ENCODE measurements around the gene TKFC. TPM values are rescaled to one million over a fixed set of nuclear protein-coding genes. Genes with fewer than 3 reads are reported as not detected.

TKFC gene
- total and polyA plus RNA-seq, 4 experiments from 2014 or later: 24.5 to 43.9 (median 36.1) TPM

DNA sequence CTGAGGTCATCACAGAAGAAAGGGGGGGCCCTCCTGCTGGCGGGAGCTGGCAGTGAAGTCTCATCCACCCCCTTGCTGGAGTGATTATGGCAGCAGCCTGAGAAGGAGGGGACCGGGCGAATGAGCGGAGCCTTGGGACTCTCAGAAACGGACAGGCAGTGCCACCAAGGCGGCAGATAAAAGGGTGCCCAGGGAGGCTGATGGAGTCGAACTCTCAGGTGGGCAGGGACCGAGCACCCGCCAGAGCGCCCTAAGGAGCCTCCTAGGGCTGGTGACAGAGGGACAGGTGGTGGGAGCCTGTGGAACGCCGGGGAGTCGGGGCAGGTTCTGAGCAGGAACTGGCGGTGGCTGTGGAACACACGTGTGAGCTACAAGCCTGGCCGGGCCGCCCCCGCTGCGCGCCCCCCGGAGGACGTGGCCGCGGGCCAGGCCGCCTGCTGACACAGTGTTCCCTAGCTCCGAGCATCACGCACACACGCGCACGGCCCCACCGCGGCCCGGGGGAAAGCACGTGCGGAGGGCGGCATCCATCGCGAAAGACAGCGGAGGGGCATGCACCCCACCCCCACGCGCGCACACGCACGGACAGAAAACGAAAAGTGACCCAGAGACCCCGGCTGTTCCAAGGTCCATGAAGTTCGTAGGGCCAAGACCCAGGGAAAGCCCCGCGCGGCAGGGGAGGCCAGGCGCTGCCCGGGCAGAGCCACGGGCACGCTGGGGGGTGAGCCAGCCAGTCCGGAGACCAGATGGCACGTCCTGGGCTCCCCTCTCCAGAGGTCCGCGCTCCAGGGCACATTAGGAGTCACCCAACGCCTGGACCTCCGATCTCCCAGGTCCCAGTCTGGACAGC is 38.9 kb upstream of the TKFC start:
- Histone ChIP-seq H3K4me1 (ENCODE audit: insufficient read depth, low read length) (peaks cover 16% of the 10 kb centered on the region), H3K36me3 (ENCODE audit: insufficient read depth, low read length) (no peaks in the 10 kb centered on the region), H3K27ac (ENCODE audit: low read depth, low read length) (no peak overlapping the region), H3K4me3 (ENCODE audit: low read length in 2 of 2) (peak overlapping the region in 1 of 2 donors; percentile 45), H3K27me3 (ENCODE audit: insufficient read depth, low read length) (peaks cover 4% of the 10 kb centered on the region), H3K9me3 (ENCODE audit: control insufficient read depth in 1 of 2, low read length in 2 of 2) (no peaks in the 10 kb centered on the region)
- Mint-ChIP-seq H3K9me3 (peaks cover 0 to 2% (median 0%) of the 10 kb centered on the region in 8 donors), H3K36me3 (peaks cover 14 to 17% of the 10 kb centered on the region in 2 donors), H3K27me3 (peaks cover 11 to 12% of the 10 kb centered on the region in 2 donors), H3K4me3 (peak overlapping the region; percentile 67 to 84 (median 78)), H3K27ac (no peak overlapping the region), H3K4me1 (peaks cover 17 to 38% (median 26%) of the 10 kb centered on the region in 4 donors)
- CTCF ChIA-PET (ENCODE audit: partially characterized antibody): interaction anchor here (2.0 kb wide), 1 partner anchor 463 kb away, joined by 5 read pairs; no protein-coding TSS in a partner anchor
- POLR2A ChIA-PET (ENCODE audit: partially characterized antibody): no interaction called here
- intact Hi-C loops (cut with micrococcal nuclease): no loop called here
- DNase-seq: peak in 2 of 5 donors; percentile 8 to 14

- no peak within 1 kb of the TSS for H3K27ac ChIP-seq (ENCODE audit: low read depth, low read length)
Measured at GRCh38 chr11:61294717-61295595, 38.1 kb upstream of the TKFC start, which contains the start of gene VWCE. TSS of gene VWCE (minus strand) at chr11:61295316. CDS start at chr11:61295037, 279 bp downstream.

DNA sequence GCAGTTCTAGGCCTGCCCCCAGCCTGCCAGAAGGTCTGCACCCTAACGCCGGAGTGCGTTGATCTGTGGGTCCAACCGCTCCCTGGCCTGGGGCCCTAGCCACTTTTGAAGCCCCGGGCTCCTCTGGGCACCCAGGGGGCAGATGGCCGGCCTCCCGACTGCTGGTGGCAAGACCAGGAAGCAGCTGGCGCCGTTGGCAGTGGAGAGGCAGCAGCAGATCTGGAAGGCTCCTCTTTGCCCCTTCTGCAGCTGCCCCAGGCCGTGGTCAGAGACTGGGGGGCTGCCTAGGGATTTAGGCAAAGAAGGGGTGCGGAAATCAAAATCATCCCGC is 37.5 kb upstream of the TKFC start:
- no peak overlapping the region for H3K27ac ChIP-seq (ENCODE audit: low read depth, low read length)
- DNase-seq: no peak
- ChIA-PET POLR2A (ENCODE audit: partially characterized antibody) (no interaction called here), CTCF (ENCODE audit: partially characterized antibody) (no interaction called here)
- Mint-ChIP-seq H3K27ac (no peak overlapping the region), H3K36me3 (peaks cover 24 to 29% of the 10 kb centered on the region in 2 donors), H3K9me3 (no peaks in the 10 kb centered on the region), H3K4me1 (peaks cover 22 to 44% (median 30%) of the 10 kb centered on the region in 4 donors), H3K27me3 (peaks cover 11 to 12% of the 10 kb centered on the region in 2 donors), H3K4me3 (peak overlapping the region in 5 of 8 donors; percentile 54 to 83 (median 62))
- H3K4me1 ChIP-seq (ENCODE audit: insufficient read depth, low read length): peaks cover 16% of the 10 kb centered on the region
- H3K4me3 ChIP-seq (ENCODE audit: low read length in 2 of 2): peak overlapping the region in 1 of 2 donors; percentile 45
- H3K9me3 ChIP-seq (ENCODE audit: control insufficient read depth in 1 of 2, low read length in 2 of 2): no peaks in the 10 kb centered on the region
- peaks cover 10% of the 10 kb centered on the region for H3K36me3 ChIP-seq (ENCODE audit: insufficient read depth, low read length)
- H3K27me3 ChIP-seq (ENCODE audit: insufficient read depth, low read length): peaks cover 4% of the 10 kb centered on the region
- intact Hi-C loops (cut with micrococcal nuclease): no loop called here

More at GRCh38 chr11:61294717-61295595, 38.1 kb upstream of the TKFC start, which contains the start of gene VWCE:
- Histone ChIP-seq H3K4me3 (ENCODE audit: low read length in 2 of 2) (peak within 1 kb of the TSS in 1 of 2 donors; percentile 45), H3K36me3 (ENCODE audit: insufficient read depth, low read length) (peaks cover 4% of the 10 kb centered on the region), H3K9me3 (ENCODE audit: control insufficient read depth in 1 of 2, low read length in 2 of 2) (no peaks in the 10 kb centered on the region), H3K4me1 (ENCODE audit: insufficient read depth, low read length) (peaks cover 16% of the 10 kb centered on the region), H3K27me3 (ENCODE audit: insufficient read depth, low read length) (peaks cover 4% of the 10 kb centered on the region)
- ChIA-PET POLR2A (ENCODE audit: partially characterized antibody) (no interaction called here), CTCF (ENCODE audit: partially characterized antibody) (interaction anchor here (2.0 kb wide), 1 partner anchor 464 kb away, joined by 5 read pairs; no protein-coding TSS in a partner anchor)
- H3K4me1 Mint-ChIP-seq: peaks cover 21 to 39% (median 28%) of the 10 kb centered on the region in 4 donors
- H3K4me3 Mint-ChIP-seq: peak within 1 kb of the TSS; percentile 67 to 84 (median 79)
- H3K27ac Mint-ChIP-seq: peak within 1 kb of the TSS in 1 of 7 donors; percentile 25
- H3K27me3 Mint-ChIP-seq: peaks cover 11 to 12% of the 10 kb centered on the region in 2 donors
- DNase-seq: peak; percentile 44 to 58 (median 52)
- H3K9me3 Mint-ChIP-seq: peaks cover 0 to 2% (median 0%) of the 10 kb centered on the region in 8 donors
- intact Hi-C loops (cut with micrococcal nuclease): no loop called here
- peaks cover 19 to 23% of the 10 kb centered on the region in 2 donors for H3K36me3 Mint-ChIP-seq

- POLR2A ChIA-PET (ENCODE audit: partially characterized antibody): interaction anchor here (1.1 kb wide), 1 partner anchor 43 kb away, joined by 3 read pairs; no protein-coding TSS in a partner anchor
Measured at GRCh38 chr11:61297341-61297740, 35.7 kb upstream of the TKFC start.

DNA sequence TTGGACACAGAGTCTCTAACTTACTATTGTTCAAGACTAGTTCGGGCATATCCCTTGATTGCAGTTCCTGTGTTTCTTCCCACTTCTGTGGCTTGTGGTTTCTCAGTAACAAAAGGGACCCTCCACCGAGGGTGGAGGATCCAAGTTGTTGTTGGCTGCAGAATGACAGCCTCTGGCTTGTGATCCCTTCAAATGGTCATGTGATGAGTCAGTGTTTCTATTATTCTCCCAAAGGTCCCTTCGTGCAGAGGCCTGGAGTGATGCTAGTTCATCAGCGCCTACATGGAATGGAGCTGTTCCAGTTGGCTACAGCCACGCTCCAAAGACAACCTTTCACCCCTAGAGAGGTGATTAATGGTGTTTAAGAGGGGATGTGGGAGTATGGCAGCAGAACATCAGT is 35.3 kb upstream of the TKFC start:
- Mint-ChIP-seq H3K4me1 (peaks cover 22 to 44% (median 28%) of the 10 kb centered on the region in 4 donors), H3K27ac (peak overlapping the region in 2 of 7 donors; percentile 44 to 55), H3K4me3 (no peak overlapping the region), H3K9me3 (no peaks in the 10 kb centered on the region), H3K36me3 (peaks cover 44 to 51% of the 10 kb centered on the region in 2 donors), H3K27me3 (peaks cover 6 to 7% of the 10 kb centered on the region in 2 donors)
- Histone ChIP-seq H3K36me3 (ENCODE audit: insufficient read depth, low read length) (peaks cover 31% of the 10 kb centered on the region), H3K27me3 (ENCODE audit: insufficient read depth, low read length) (peaks cover 4% of the 10 kb centered on the region), H3K4me1 (ENCODE audit: insufficient read depth, low read length) (peaks cover 16% of the 10 kb centered on the region), H3K4me3 (ENCODE audit: low read length in 2 of 2) (no peak overlapping the region), H3K27ac (ENCODE audit: low read depth, low read length) (no peak overlapping the region), H3K9me3 (ENCODE audit: control insufficient read depth in 1 of 2, low read length in 2 of 2) (no peaks in the 10 kb centered on the region)
- intact Hi-C loops (cut with micrococcal nuclease): no loop called here
- CTCF ChIA-PET (ENCODE audit: partially characterized antibody): no interaction called here
- POLR2A ChIA-PET (ENCODE audit: partially characterized antibody): no interaction called here
- DNase-seq: no peak

More at GRCh38 chr11:61297341-61297740, 35.7 kb upstream of the TKFC start:
- peaks cover 16% of the 10 kb centered on the region for H3K4me1 ChIP-seq (ENCODE audit: insufficient read depth, low read length)
- Mint-ChIP-seq H3K36me3 (peaks cover 42 to 47% of the 10 kb centered on the region in 2 donors), H3K4me3 (peak overlapping the region in 3 of 8 donors; percentile 13 to 22 (median 13)), H3K27me3 (peaks cover 9 to 11% of the 10 kb centered on the region in 2 donors), H3K27ac (peak overlapping the region in 1 of 7 donors; percentile 77), H3K4me1 (peaks cover 22 to 48% (median 29%) of the 10 kb centered on the region in 4 donors), H3K9me3 (no peaks in the 10 kb centered on the region)
- H3K36me3 ChIP-seq (ENCODE audit: insufficient read depth, low read length): peaks cover 27% of the 10 kb centered on the region
- no peaks in the 10 kb centered on the region for H3K9me3 ChIP-seq (ENCODE audit: control insufficient read depth in 1 of 2, low read length in 2 of 2)
- no peak overlapping the region for H3K27ac ChIP-seq (ENCODE audit: low read depth, low read length)
- CTCF ChIA-PET (ENCODE audit: partially characterized antibody): no interaction called here
- intact Hi-C loops (cut with micrococcal nuclease): no loop called here
- no peak for DNase-seq
- no peak overlapping the region for H3K4me3 ChIP-seq (ENCODE audit: low read length in 2 of 2)
- H3K27me3 ChIP-seq (ENCODE audit: insufficient read depth, low read length): peaks cover 4% of the 10 kb centered on the region

DNA sequence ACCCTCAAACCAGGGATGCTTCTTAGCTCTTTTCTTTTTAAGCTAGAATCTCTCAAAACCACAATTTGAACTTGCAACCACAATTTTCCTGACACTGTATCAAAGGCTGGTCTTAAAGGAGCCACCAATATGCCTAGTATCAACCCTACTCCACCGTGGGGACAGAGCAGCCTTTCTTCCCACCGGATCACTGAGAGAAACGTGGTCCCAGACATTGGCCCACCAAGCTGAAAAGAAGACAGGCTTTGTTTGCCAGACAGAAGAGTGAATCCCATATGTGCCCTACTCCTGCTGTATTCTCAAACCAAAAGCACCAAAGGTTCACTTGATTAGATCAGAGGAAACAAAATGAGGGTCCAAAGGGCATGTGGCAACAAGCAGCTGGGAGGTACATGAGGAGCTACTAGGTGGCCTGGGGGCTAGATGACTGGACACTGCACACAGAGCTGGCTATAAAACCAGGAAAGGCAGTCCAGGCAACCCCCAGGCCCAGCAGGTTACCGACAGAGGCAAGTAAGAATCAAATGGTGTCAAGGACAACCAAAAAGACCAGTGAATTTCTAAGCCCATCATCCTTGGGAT is 34.3 kb upstream of the TKFC start:
- Histone ChIP-seq H3K27me3 (ENCODE audit: insufficient read depth, low read length) (peaks cover 4% of the 10 kb centered on the region), H3K9me3 (ENCODE audit: control insufficient read depth in 1 of 2, low read length in 2 of 2) (no peaks in the 10 kb centered on the region), H3K27ac (ENCODE audit: low read depth, low read length) (no peak overlapping the region), H3K4me3 (ENCODE audit: low read length in 2 of 2) (no peak overlapping the region), H3K36me3 (ENCODE audit: insufficient read depth, low read length) (peaks cover 41% of the 10 kb centered on the region), H3K4me1 (ENCODE audit: insufficient read depth, low read length) (peaks cover 16% of the 10 kb centered on the region)
- ChIA-PET CTCF (ENCODE audit: partially characterized antibody) (no interaction called here), POLR2A (ENCODE audit: partially characterized antibody) (interaction anchor here (0.6 to 1.2 kb wide), 2 partner anchors 64 to 115 kb away, joined by 3 read pairs; partner anchors contain the start of gene TMEM138)
- H3K4me3 Mint-ChIP-seq: no peak overlapping the region
- no peak for DNase-seq
- peaks cover 2 to 3% of the 10 kb centered on the region in 2 donors for H3K27me3 Mint-ChIP-seq
- H3K4me1 Mint-ChIP-seq: peaks cover 19 to 38% (median 25%) of the 10 kb centered on the region in 4 donors
- peaks cover 46 to 60% of the 10 kb centered on the region in 2 donors for H3K36me3 Mint-ChIP-seq
- no peaks in the 10 kb centered on the region for H3K9me3 Mint-ChIP-seq
- H3K27ac Mint-ChIP-seq: peak overlapping the region in 4 of 7 donors; percentile 4 to 80 (median 26)
- intact Hi-C loops (cut with micrococcal nuclease): no loop called here

Data from CD4-positive, alpha-beta memory T cell (primary cell).